Measurements from ENCODE around the gene CIITA.
A peak's percentile ranks its signal among the peaks of the same experiment; 100 is the strongest.

The CIITA gene

DNA sequence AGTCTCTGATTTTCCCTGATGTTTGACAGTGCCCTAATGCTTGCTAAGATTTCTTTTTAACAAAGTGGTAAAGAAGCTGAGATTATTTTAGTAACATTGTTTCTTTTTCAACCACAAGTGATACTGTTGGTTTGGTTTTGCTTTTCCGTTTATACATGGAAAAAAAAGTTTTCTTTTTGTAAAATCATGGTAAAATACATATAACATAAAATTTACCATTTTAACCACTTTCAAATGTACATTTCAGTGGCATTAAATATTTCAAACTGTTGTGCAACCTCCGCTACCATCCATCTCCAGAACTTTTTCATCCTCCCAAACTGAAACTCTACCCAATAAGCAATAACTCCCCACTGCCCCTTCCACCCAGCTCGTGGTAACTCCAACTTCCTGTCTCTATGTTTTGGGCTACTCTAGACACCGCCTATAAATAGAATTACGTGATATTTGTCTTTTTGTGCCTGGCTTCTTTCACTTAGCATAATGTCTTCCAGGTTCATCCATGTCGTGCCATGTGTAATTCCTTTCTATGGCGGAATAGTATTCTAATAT lies 4.6 kb downstream of the CIITA start:
- no peak for DNase-seq

DNA sequence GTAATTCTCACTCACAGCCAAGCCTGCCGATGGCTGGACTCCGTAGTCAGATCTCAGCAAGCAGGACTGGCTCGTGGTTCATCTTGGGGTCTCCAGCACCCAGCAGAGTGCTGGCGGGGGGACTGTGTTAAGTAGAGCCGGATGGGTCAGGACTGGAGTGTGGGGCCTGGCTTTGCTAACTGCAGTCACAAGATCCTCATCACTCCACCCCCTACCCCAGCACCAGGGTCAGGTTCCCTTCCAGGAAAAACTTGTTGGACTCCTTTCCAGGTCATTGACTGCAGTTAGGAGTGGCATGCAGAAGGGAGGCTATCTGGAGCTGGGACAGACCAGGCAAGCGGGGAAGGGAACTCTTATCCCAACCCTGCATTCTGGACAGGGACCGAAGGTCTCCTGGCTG lies 6.0 kb downstream of the CIITA start:
- peak; percentile 51 for DNase-seq

DNA sequence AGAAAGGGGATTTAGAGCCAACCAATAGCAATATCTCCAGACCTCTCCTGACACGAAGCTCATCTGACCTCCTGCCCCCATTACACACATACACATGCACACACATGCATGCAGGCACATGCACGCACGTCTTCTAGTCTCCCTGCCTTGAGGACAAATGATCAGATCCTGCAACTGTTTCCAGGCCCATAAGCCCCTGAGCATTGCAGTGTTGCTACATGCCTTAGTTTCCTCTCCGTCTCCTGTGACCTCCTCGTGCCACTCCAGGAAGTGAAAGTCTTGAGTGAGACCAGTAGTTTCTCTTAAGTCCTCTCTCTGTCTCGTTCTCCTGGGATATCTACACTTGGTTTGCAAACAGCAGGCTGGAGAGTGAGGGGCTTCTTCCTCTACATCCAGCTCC lies 8.2 kb downstream of the CIITA start:
- DNase-seq: no peak

DNA sequence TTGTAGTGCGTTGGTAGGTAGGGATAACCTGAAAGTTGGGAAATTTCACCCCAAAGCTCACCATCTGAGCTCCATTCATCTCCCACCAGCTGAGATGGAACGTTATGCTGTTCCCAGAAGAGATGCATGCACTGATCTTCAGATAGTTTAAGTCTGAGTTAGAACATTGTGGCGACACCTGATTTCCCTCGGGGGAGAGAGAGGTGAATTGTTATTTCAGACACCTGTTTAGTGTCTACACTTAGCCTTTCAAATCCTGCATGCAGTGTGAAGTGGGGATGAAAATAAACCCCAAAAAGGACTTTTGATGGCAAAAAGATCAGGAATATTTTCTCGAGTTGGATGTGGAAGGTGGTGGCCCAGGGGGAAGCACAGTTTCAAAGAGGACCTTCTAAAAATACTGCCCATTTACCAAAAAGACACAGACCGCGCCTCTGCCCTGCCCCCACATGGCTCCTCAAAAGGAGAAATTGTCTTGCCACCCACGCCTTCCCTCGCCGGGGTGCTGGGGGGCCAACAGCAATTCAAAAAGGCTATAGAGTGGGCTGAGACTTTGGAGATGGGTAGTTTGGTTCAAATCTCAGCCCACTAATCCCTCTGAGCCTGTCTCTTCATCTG lies 11.4 kb downstream of the CIITA start:
- no peak for DNase-seq

DNA sequence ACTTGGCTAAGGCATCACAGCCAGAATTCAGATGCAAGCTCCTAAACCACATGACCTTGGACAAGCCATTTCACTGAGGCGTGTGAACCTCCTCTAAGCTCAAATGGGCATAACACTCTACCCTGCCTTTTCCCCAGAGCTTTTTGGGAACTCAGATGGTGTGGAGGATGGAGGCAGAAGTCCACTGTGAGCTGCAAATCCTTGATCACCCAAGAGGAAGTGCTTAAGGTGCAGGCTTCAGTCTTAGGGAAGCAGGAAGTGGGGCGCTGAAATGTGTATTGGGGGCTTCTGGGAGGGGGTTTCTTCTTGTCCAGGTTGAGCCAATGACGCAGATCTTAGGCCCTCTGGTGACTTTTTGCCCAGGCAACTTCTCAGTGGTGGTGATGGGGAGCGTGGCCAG lies 12.9 kb downstream of the CIITA start:
- DNase-seq: no peak

DNA sequence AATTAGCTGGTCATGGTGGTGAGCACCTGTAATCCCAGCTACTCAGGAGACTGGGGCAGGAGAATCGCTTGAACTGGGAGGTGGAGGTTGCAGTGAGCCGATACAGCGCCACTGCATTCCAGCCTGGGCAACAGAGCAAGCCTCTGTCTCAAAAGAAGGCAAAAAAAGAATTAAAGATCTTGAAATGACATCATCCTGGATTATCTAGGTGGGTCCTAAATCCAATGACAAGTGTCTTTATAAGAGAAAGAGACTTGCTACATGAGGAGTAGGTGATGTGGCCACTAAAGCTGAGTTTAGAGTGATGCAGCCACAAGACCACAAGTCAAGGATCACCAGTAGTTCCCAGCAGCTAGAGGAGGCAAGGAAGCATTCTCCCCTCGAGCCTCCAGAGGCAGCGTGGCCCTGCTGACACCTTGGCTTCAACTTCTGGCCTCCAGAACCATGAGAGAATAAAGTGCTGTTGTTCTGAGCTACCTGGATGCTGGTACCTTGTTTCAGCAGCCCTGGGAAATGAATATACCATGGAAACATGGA lies 15.8 kb downstream of the CIITA start:
- no peak for DNase-seq

DNA sequence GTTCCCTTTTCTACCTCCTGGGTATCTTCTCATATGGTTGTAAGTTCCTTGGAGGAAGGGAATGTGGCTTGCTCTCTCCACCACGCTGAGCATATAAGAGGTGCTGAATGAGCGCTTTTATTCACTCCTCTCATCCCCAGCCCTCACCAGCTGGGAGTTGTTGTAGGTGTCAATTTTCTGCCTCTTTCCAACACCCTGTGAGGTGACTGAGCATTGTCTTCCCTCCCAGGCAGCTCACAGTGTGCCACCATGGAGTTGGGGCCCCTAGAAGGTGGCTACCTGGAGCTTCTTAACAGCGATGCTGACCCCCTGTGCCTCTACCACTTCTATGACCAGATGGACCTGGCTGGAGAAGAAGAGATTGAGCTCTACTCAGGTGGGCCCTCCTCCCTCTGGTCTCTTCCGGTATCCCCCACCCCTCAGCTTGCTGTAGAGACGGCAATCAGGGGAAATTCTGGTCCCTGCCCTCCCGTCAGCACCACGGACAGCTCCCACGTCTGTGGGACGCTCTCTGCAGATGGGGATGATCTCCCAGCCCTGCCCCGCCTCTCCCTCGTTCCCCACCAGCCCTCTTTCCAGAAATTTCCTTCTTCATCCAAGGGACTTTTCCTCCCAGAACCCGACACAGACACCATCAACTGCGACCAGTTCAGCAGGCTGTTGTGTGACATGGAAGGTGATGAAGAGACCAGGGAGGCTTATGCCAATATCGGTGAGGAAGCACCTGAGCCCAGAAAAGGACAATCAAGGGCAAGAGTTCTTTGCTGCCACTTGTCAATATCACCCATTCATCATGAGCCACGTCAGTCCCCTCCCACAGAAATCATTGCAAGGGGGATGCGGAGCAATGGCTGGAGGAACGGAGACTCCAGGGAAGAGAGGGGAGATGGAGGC lies 18.3 kb downstream of the CIITA start:
- DNase-seq: no peak

DNA sequence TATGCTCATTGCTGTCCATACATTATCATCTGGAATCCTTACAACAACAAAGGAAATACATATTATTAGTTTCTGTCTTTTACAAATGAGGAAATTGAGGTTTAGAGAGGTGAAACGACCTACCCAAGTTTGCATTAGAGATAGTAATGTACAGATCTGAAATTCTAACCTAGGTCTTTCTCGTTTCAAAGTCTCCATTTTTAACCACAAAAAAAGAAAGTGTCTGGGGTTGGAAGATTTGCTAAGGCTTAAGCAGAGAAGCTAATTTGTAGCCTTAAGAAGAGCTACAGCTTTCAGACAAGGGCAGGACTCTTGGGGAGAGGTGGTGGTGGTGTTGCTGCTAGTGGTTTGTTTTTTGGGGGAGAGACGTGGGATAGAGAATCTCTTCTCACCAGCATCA lies 19.2 kb downstream of the CIITA start:
- no peak for DNase-seq

DNA sequence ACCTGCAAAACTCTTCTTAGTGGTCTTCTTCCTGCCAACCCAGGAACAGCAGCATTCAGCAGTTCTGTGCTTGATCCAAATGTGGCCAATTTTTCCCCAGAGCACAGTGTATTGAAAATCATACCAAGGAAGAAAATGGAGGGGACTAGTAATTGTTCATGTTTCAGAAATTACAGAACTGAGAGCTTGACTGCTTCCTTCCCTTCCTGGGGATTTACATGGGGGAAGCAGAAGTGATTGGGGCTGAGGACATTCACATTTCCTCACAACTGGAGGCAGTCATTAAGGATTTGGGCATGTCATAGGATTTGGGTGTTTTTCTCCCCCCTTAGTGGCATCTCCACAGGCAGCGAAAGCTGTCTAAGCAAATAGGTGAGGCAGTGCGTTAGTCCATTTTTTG lies 19.7 kb downstream of the CIITA start:
- DNase-seq: no peak

DNA sequence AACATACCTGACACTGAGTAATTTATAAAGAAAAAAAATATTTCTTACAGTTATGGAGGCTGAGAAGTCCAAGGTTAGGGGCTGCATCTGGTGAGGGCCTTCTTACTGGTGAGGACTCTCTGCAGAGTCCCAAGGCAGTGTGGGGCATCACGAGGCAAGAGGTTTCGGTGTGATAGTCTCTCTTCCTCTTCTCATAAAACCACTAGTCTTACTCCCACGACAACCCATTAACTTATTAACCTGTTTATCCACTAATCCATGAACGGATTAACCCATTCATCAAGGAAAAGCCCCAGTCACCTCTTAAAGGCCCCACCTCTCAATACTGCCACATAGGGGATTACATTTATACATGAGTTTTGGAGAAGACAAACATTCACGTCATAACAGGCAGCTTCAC lies 20.1 kb downstream of the CIITA start:
- DNase-seq: no peak

DNA sequence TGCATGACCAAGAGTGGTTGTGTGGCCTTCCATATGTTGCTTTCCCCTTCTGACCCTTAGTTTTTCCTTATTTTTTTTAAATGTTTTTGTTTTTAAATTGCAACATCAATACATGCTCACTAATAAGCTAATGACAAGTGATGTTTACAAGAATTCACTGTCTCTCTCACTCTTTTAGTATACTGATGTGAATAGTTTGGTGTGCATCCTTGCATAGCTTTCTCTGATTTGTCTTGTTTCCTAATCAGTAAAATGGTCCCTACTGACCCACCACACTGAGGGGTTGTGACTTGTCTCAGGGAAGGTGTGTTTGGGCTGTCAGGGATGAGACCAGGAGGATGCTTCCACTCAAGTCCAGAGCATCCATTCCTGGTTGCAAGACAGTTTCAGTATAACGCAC lies 26.0 kb downstream of the CIITA start:
- DNase-seq: no peak

DNA sequence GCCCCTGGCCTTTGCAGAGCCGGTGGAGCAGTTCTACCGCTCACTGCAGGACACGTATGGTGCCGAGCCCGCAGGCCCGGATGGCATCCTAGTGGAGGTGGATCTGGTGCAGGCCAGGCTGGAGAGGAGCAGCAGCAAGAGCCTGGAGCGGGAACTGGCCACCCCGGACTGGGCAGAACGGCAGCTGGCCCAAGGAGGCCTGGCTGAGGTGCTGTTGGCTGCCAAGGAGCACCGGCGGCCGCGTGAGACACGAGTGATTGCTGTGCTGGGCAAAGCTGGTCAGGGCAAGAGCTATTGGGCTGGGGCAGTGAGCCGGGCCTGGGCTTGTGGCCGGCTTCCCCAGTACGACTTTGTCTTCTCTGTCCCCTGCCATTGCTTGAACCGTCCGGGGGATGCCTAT lies 29.5 kb downstream of the CIITA start:
- DNase-seq: no peak

DNA sequence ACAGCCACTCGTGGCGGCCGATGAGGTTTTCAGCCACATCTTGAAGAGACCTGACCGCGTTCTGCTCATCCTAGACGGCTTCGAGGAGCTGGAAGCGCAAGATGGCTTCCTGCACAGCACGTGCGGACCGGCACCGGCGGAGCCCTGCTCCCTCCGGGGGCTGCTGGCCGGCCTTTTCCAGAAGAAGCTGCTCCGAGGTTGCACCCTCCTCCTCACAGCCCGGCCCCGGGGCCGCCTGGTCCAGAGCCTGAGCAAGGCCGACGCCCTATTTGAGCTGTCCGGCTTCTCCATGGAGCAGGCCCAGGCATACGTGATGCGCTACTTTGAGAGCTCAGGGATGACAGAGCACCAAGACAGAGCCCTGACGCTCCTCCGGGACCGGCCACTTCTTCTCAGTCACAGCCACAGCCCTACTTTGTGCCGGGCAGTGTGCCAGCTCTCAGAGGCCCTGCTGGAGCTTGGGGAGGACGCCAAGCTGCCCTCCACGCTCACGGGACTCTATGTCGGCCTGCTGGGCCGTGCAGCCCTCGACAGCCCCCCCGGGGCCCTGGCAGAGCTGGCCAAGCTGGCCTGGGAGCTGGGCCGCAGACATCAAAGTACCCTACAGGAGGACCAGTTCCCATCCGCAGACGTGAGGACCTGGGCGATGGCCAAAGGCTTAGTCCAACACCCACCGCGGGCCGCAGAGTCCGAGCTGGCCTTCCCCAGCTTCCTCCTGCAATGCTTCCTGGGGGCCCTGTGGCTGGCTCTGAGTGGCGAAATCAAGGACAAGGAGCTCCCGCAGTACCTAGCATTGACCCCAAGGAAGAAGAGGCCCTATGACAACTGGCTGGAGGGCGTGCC lies 30.1 kb downstream of the CIITA start:
- DNase-seq: no peak

DNA sequence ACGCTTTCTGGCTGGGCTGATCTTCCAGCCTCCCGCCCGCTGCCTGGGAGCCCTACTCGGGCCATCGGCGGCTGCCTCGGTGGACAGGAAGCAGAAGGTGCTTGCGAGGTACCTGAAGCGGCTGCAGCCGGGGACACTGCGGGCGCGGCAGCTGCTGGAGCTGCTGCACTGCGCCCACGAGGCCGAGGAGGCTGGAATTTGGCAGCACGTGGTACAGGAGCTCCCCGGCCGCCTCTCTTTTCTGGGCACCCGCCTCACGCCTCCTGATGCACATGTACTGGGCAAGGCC lies 30.7 kb downstream of the CIITA start:
- no peak for DNase-seq

DNA sequence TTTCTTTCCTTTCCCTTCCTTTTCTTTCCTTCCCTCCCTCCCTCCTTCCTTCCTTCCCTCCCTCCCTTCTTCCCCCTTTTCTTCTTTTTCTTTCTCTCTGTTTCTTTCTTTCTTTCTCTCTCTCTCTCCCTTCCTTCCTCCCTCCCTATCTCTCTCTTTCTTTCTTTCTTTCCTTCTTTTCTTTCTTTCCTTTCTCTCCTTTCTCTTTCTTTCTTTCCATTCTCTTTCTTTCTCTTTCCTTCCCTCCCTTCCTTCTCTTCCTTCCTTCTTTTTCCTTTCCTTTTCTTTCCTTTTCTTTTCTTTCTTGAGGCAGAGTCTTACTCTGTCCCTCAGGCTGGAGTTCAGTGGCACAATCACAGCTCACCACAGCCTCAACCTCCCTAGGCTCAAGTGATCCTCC lies 34.3 kb downstream of the CIITA start:
- DNase-seq: no peak

DNA sequence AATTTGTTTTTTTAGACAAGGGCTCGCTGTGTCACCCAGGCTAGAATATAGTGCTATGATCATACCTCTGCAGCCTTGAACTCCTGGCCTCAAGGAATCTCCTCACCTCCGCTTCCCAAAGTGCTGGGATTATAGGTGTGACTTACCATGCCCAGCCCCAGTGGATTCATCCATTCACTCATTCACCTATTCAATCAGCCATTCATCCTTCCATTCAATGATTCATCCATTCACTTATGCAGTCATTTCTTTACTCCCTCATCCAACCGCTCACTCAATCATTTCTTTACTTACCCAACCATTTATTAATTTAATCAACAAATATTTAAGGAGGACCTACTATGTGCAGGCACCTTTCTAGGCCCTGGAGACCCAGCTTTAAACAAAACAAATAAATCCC lies 39.5 kb downstream of the CIITA start:
- DNase-seq: no peak

DNA sequence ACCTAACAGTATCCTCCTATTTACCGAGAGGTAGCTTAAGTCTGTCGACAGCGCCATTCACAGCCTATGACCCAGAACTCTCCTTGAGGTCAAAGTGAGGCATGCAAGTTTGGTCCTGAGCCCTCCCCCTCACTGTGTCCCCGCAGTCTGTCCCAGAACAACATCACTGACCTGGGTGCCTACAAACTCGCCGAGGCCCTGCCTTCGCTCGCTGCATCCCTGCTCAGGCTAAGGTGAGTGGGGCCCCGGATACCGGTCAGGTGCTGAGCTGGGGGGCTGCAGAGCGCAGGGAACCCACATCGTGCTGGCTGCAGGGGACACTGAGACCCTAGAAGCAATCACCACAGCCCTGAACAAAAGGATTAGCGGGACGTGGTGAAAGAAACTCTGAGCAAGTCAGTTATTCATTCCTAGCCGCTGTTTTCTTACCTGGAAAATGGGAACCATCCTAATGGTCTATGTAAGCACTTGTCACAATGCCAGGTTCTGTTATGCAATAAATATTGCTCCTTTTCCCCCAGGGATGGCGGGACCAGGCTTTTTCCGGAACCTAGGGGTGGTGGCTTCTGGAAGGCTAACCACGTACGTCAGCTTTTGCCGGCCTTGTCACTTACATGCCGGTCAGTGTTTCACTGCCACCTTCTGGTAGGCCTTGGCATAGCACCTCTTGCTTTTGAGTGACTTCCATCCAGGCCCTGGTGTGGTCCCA lies 41.4 kb downstream of the CIITA start:
- peak; percentile 76 for DNase-seq

DNA sequence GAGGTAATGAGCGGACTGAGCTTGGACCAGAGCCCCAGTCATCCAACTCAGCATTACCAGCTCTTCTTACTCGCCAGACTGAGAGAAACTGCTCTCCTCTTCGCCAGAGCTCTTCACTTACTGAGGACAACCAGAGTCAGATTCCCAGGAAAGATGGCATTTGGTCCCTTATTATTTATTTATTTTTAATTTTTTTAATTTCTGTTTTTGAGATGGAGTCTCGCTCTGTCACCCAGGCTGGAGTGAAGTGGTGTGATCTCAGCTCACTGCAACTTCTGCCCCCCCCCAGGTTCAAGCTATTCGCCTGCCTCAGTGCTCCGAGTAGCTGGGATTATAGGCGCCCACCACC lies 42.0 kb downstream of the CIITA start:
- DNase-seq: no peak

DNA sequence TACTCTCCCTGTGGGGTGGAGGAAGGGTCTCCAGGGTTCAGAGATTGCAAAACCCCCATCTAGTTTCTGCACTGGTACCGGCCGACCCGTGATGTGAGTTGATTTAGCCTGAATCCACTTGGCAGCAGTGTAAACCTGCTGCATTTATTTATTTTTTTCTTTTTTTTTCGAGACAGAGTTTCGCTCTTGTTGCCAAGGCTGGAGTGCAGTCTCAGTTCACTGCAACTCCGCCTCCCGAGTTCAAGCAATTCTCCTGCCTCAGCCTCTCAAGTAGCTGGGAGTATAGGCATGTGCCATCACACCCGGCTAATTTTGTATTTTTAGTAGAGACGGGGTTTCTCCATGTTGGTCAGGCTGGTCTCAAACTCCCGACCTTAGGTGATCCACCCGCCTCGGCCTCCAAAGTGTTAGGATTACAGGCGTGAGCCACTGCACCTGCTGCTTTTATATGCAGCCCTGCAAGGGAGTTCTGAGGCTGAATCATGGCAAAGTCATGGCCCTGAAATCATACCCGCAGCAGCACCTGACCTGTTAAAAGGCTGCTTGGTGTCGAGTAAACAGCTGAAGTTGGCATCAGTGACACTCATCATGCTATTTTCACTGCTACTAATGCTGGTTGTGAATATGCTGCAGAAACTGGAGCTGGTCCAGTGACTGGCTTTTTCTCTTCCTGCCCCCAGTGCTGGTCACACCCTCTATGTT lies 43.9 kb downstream of the CIITA start:
- no peak for DNase-seq

DNA sequence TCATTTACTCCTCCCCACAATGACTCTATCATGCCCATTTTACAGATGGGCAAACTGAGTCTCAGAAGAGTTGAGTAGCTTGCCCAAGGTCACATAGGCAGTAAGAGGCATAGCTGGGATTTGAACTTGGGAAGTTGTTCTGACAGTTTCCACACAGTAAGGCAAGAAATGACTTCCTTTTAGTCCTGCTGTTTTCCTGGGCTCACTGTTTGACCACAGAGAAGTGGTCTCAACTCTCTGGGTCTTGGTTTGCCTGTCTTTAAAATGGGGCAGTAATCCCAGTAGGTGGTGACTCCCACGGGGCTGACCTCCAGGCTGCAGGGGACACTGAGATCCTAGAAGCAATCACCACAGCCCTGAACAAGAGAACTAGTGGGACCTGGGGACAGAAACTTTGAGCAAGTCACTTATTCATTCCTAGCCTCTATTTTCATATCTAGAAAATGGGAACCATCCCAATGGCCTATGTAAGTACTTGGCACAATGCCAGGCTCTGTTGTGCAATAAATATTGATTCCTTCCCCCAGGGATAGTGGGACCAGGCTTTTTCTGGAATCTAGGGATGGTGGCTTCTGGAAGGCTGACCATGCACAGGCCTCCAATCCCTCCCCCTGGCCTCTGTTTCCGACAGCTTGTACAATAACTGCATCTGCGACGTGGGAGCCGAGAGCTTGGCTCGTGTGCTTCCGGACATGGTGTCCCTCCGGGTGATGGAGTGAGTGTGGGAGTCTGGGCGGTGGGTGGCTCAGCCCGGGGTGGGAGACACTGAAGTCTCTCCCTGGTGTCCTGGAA lies 44.7 kb downstream of the CIITA start:
- DNase-seq: no peak

All from NCI-H510A treated with DMSO at 0.1 percent for 48 hours (cell line).